ENCODE measurements around the gene GOLGA2.

GOLGA2 gene

DNA sequence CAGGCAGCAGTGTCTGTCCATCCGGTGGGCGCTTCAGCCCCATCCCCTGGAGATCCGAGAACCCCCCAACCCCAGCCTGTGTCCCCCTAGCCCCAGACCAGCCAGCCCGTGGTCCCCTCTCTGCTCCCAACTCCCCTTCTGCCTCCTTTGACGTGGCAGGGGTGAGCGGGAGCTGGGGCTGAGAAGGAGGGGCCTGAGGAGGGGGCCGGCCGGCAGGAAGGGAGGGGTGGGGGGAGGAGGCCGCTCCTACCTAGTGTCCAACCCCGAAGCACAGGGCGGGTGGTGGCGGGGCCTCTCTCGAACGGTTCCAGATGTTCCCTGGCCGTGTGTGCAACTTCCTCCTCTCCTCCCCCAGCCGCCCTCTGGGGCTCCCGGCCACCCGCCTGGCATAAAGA lies 31.0 kb downstream of the GOLGA2 start:
- no peak overlapping the region for H3K27ac ChIP-seq
- H3K4me3 ChIP-seq (ENCODE audit: low read depth in 1 of 2, low read length in 1 of 2): peak overlapping the region in 1 of 2 experiments; percentile 34
- H3K36me3 ChIP-seq: no peaks in the 10 kb centered on the region
- peaks cover 22 to 25% of the 10 kb centered on the region in 2 experiments for H3K4me1 ChIP-seq (ENCODE audit: control insufficient read depth in 1 of 2, insufficient read depth in 1 of 2, low read depth in 1 of 2, low read length in 1 of 2)
- TF ChIP-seq, protein P1, sequence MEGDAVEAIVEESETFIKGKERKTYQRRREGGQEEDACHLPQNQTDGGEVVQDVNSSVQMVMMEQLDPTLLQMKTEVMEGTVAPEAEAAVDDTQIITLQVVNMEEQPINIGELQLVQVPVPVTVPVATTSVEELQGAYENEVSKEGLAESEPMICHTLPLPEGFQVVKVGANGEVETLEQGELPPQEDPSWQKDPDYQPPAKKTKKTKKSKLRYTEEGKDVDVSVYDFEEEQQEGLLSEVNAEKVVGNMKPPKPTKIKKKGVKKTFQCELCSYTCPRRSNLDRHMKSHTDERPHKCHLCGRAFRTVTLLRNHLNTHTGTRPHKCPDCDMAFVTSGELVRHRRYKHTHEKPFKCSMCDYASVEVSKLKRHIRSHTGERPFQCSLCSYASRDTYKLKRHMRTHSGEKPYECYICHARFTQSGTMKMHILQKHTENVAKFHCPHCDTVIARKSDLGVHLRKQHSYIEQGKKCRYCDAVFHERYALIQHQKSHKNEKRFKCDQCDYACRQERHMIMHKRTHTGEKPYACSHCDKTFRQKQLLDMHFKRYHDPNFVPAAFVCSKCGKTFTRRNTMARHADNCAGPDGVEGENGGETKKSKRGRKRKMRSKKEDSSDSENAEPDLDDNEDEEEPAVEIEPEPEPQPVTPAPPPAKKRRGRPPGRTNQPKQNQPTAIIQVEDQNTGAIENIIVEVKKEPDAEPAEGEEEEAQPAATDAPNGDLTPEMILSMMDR (IDR thresholded peaks at IDR 0.05): no peak
- H3K27me3 ChIP-seq: peaks cover 8% of the 10 kb centered on the region
- H3K9me3 ChIP-seq: no peaks in the 10 kb centered on the region

- peaks cover 5% of the 10 kb centered on the region for H3K27me3 ChIP-seq
Measured at GRCh38 chr9:128244091-128244836, 31.5 kb downstream of the GOLGA2 start.

GRCh38 chr9:128243215-128244018 lies 32.4 kb downstream of the GOLGA2 start:
- Histone ChIP-seq H3K4me3 (ENCODE audit: low read depth in 1 of 2, low read length in 1 of 2) (no peak overlapping the region), H3K36me3 (no peaks in the 10 kb centered on the region), H3K27me3 (peaks cover 5% of the 10 kb centered on the region), H3K27ac (no peak overlapping the region), H3K4me1 (ENCODE audit: control insufficient read depth in 1 of 2, insufficient read depth in 1 of 2, low read depth in 1 of 2, low read length in 1 of 2) (peaks cover 22 to 25% of the 10 kb centered on the region in 2 experiments), H3K9me3 (no peaks in the 10 kb centered on the region)
- TF ChIP-seq, protein P1 (IDR thresholded peaks at IDR 0.05): no peak

More at GRCh38 chr9:128244091-128244836, 31.5 kb downstream of the GOLGA2 start:
- Histone ChIP-seq H3K4me1 (ENCODE audit: control insufficient read depth in 1 of 2, insufficient read depth in 1 of 2, low read depth in 1 of 2, low read length in 1 of 2) (peaks cover 22 to 25% of the 10 kb centered on the region in 2 experiments), H3K36me3 (no peaks in the 10 kb centered on the region), H3K27ac (no peak overlapping the region), H3K9me3 (no peaks in the 10 kb centered on the region), H3K4me3 (ENCODE audit: low read depth in 1 of 2, low read length in 1 of 2) (peak overlapping the region in 1 of 2 experiments; percentile 34)
- TF ChIP-seq, protein P1 (IDR thresholded peaks at IDR 0.05): no peak

GRCh38 chr9:128242828-128243214 lies 33.0 kb downstream of the GOLGA2 start:
- Histone ChIP-seq H3K27ac (no peak overlapping the region), H3K27me3 (peaks cover 5% of the 10 kb centered on the region), H3K9me3 (no peaks in the 10 kb centered on the region), H3K4me3 (ENCODE audit: low read depth in 1 of 2, low read length in 1 of 2) (no peak overlapping the region), H3K36me3 (no peaks in the 10 kb centered on the region), H3K4me1 (ENCODE audit: control insufficient read depth in 1 of 2, insufficient read depth in 1 of 2, low read depth in 1 of 2, low read length in 1 of 2) (peaks cover 22 to 25% of the 10 kb centered on the region in 2 experiments)
- TF ChIP-seq, protein P1 (IDR thresholded peaks at IDR 0.05): no peak

- H3K27me3 ChIP-seq: peaks cover 5% of the 10 kb centered on the region
- peaks cover 22 to 25% of the 10 kb centered on the region in 2 experiments for H3K4me1 ChIP-seq (ENCODE audit: control insufficient read depth in 1 of 2, insufficient read depth in 1 of 2, low read depth in 1 of 2, low read length in 1 of 2)
- TF ChIP-seq, protein P1 (IDR thresholded peaks at IDR 0.05): no peak
- no peaks in the 10 kb centered on the region for H3K36me3 ChIP-seq
- H3K4me3 ChIP-seq (ENCODE audit: low read depth in 1 of 2, low read length in 1 of 2): no peak overlapping the region
- H3K9me3 ChIP-seq: no peaks in the 10 kb centered on the region
- no peak overlapping the region for H3K27ac ChIP-seq
Measured at GRCh38 chr9:128242124-128242523, 33.7 kb downstream of the GOLGA2 start.
